SIG-M5 treated with dmso at 0.1 percent for 504 hours (cell line): ENCODE data around the gene GLIPR2.
"Not testable (repeated sequence)": the region's sequence is repeated elsewhere in the genome, so short reads cannot be mapped to it uniquely, and the experiment has no call there.

Experiments used
- DNase-seq: peaks from one replicate; lab custom pipeline; 2025; ENCODE audit not compliant: unreplicated experiment; lab: John Stamatoyannopoulos, UW

The GLIPR2 gene

GRCh38 chr9:36163049-36163785, 26.7 kb downstream of the GLIPR2 start:
- DNase-seq, result no peak

GRCh38 chr9:36163786-36164170, 27.2 kb downstream of the GLIPR2 start:
- no peak for DNase-seq

- DNase-seq, result no peak
Measured at GRCh38 chr9:36164372-36164771, 27.8 kb downstream of the GLIPR2 start.

DNA sequence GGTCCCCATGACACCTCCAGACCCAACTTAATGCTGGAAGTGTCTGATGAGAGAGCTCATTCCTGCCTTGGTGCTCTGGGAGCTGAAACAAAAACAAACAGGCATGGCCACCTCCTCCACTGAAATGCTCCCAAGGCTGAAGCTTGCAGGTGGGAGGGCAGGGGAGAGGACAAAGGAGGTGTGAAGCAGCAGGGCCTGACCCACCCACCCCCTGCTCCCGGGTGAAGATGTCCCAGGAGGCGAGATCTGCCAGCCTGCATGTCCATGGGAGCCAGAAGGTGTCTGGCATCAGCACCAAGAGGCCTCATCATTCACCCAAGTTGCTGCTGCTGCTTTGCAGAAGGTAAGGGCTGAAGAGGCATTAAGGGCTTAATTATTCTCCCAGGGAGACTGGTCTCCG, 28.5 kb downstream of the GLIPR2 start:
- DNase-seq, result no peak

DNA sequence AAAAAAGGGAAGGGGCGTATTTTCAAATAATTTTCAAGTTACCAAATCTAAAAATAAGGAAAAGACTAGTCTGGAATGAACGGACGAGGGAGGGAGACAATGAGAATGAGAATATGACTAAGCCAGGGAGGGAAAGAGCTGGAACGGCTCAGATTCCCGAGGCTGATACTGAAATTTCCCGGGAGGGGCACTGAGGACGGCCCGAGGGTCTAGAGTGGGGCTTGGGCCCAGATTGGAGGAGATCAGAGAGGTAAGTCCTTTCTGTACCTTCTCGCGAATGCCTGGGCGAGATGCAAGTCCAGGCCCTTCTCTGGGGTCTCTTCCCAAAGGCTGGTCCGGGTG, 29.3 kb downstream of the GLIPR2 start:
- no peak for DNase-seq

DNA sequence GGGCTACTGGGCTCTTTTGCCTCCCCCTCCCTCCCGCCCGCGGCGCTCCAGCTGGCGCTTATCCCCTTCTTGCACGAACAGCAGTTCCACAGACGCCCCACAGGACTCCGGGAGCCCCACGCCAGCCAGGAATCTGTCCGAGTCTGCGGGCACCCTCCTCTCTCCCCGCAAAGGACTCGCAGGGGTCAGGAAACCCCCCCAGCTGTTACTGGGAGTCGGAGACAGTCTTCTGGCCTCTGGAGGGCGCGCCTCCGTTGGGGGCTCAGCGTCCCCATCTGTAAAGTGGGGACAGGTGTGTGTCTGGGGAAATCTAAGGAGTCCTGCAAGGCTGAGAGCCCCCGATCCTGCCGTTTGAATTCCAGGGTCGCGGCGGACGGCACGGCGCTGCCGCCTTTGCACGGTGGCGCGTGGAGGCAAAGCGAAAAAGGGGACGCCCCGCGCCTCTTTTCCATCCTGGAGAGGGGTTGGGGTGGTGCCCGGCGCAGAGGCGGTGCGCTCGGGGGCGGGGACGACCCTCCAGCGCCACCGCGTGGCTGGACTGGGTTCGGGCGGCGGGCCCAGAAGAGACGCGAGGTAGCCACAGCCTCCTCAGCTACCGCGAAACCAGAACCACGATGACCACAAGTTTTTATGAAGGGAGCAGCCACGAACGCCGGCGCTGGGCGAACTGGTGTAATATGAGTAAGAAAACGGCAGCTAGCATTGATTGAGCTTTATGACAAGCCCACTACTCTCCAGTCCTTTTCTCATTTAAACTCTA, 29.8 kb downstream of the GLIPR2 start:
- DNase-seq, result peak; percentile 67

DNA sequence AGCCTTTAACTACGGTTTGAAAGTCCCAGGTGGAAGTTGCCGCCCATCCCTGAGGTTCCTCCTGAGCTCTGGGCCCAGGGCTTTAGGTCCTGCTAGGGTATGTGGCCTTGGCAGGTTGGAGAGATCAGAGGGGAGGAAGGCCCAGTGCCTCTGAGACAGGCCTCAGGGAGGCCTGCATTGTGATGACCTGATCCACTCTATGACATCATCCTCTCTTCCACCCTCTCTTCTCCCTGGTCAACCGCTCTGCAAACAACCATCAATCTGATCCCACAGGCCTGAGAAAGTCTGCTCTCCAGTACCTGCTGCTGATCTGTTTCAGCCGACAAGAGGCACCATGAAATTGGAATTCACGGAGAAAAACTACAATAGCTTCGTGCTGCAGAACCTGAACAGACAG, 32.6 kb downstream of the GLIPR2 start, which contains the start of gene CCIN:
CCIN (plus strand) TSS at position 223 of the 400 bp plus-strand sequence; CDS start at position 338, 115 bp downstream.
- DNase-seq, result no peak

DNA sequence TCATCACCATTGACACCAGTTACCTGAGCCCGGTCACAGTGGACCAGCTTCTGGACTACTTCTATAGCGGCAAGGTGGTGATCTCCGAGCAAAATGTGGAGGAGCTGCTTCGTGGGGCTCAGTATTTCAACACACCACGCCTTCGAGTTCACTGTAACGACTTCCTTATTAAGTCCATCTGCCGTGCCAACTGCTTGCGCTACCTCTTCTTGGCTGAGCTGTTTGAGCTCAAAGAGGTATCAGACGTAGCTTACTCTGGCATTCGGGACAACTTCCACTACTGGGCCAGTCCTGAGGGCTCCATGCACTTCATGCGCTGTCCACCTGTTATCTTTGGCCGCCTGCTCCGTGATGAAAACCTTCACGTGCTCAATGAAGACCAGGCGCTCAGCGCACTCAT, 33.2 kb downstream of the GLIPR2 start:
- peak; percentile 46 for DNase-seq

DNA sequence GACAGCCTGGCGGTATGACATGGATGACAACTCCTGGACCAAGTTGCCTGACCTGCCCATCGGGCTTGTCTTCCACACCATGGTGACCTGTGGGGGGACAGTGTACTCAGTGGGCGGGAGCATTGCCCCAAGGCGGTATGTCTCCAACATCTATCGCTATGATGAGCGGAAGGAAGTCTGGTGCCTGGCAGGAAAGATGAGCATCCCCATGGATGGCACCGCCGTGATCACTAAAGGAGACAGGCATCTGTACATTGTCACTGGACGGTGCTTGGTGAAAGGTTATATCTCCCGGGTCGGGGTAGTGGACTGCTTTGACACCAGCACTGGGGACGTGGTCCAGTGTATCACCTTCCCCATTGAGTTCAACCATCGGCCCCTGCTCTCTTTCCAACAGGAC, 34.0 kb downstream of the GLIPR2 start:
- DNase-seq, result no peak

DNA sequence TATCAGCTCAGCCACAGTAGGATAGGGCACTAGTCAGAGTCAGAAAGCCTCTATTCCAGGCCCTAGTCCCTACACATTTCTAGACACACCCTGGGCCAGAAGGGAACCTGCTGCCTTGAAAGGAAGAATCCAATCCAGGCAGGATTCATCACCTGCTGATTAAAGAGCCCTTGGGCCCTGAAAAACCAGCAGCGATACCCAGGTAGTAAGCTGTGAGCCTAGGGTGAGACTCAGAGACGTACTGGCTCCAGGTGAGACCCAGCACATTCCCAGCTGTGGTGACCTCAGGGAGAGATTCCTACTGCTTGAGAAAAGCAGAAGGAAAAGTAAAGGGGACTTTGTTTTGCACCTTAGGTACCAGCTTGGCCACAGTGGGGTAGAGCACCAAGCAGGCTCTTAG, 37.3 kb downstream of the GLIPR2 start:
- DNase-seq, result no peak

DNA sequence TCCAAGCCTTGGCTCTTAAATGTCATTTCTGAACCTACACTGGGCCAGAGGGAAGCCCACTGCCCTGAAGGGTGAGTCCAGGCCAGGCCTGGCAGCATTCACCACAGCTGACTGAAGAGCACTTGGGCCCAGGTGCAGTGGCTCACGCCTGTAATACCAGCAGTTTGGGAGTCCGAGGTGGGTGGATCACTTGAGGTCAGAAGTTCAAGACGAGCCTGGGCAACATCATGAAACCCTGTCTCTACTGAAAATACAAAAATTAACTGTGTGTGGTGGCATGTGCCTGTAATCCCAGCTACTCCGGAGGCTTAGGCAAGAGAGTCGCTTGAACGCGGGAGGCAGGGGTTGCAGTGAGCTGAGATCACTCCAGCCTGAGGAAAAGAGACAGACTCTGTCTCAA, 37.7 kb downstream of the GLIPR2 start:
- DNase-seq, result no peak

GRCh38 chr9:36174731-36175130, 38.2 kb downstream of the GLIPR2 start:
- no peak for DNase-seq

GRCh38 chr9:36175209-36175608, 38.7 kb downstream of the GLIPR2 start:
- not testable (repeated sequence) for DNase-seq

GRCh38 chr9:36176496-36176895, 40.0 kb downstream of the GLIPR2 start:
- not testable (repeated sequence) for DNase-seq

DNA sequence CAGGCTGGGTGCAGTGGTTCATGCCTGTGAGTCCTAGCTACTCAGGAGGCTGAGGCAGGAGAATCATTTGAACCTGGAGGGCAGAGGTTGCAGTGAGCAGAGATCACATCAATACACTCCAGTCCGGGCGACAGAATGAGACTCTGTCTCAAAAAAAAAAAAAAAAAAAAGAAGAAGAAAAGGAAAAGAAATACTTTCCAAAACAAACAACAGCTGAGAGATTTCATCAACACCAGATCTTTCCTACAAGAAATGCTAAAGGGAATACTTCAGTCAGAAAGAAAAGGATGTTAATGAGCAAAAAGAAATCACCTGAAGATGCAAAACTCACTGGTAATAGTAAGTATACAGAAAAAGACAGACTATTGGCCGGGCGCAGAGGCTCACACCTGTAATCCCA, 41.0 kb downstream of the GLIPR2 start:
- no peak for DNase-seq

DNA sequence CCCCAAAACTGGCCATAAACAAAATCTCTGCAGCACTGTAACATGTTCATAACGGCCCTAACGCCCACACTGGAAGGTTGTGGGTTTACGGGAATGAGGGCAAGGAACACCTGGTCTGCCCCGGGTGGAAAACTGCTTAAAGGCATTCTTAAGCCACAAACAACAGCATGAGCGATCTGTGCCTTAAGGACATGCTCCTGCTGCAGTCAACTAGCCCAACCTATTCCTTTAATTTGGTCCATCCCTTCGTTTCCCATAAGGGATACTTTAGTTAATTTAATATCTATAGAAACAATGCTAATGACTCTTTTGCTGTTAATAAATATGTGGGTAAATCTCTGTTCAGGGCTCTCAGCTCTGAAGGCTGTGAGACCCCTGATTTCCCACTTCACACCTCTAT, 43.7 kb downstream of the GLIPR2 start:
- not testable (repeated sequence) for DNase-seq

DNA sequence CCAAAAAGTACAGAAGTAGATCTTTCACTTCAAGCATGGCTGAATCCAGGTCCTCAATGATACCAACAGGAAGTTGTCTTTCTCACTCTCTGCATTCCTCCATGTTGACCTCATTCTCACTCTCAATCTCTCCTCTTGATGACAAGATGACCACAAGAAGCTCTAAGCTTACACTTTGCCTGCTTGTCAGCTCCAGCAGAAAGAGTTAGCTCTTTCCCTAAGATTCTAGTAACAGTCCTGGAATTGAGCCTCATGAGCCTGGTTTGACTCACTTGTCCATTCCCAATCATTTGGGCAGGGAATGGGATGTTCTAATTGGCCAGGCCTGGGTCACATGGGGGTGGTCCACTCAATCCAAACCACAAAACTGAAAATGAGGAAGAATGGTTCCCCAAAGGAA, 50.9 kb downstream of the GLIPR2 start:
- no peak for DNase-seq

GRCh38 chr9:36188212-36188611, 51.7 kb downstream of the GLIPR2 start:
- DNase-seq, result no peak

DNA sequence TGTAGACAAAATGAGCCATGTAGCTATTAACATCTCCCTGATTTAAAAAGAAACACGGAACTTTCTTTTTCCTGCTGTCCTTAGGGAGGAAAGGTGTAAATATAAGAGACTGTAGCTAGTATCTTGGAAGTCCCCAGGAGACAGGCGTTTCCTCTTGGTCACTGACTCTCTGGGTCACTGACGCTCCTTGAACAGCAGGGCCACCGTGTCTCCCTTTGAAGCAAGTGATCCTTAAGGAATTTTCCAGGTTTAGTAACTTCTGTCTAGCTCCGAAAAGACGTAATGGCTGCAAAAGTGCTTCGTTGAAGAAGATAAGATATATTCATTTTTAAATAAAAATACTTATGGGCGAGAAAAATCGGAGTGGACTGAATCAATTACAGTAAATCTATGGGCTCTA, 53.4 kb downstream of the GLIPR2 start:
- no peak for DNase-seq

GRCh38 chr9:36190388-36191289, 54.1 kb downstream of the GLIPR2 start, which contains the start of gene CLTA:
Gene CLTA (plus strand): TSS chr9:36190921. CDS start chr9:36191057, 136 bp downstream.
- peak; percentile 99 for DNase-seq

DNA sequence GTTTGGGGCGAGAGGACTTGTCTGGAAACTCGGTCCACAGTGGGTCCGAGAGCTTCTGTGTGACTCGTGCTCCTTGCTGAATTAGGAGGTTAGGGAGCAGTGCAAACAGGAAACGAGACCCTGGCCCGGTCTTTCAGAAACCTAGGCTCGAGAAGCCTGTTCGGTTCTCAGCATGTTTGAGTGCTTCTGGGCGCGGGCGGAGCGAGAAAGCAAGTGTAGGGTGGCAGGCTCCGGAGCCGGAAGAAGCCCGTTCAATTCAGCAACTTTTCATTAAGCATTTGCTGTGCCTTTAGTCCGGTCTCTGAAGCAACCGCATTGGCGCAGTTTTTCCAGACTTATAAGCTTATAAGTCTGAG, 54.7 kb downstream of the GLIPR2 start:
- DNase-seq, result no peak

DNA sequence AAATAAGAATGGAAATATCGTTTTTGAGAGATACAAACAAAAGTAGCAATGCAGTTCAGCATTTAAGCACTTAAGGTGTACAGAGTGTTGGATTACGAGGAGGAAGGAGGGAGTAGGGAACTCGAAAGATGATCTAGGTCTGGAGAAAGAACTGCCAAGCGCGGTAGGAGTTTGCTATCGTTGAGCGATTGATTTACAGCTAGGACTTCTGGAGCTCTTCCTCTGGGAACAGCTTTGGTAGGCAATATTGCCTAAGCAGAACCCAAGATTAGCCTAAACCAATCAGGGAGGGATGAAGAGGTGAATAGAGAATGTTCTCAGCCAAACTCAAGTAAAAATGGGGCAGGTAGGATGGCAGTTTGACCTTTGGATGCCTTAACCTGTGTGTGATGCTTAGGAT, 55.2 kb downstream of the GLIPR2 start:
- DNase-seq, result peak; percentile 22
